Pancreas (tissue), 10 donors: ENCODE results near the gene WDR77. TPM values are rescaled to one million over a fixed set of nuclear protein-coding genes. Genes with fewer than 3 reads are reported as not detected.

Experiments
- ATAC-seq, 4 donors: fragments of 200-7000 bp; cut with Tn5 transposase; one replicate each; pipeline versions ENCODE4 v1.8.0 to v1.9.1; 2020; ENCODE audit warnings: mild to moderate bottlenecking in 4 of 4, moderate library complexity in 4 of 4
- DNase-seq, 6 donors: peaks; one replicate each; pipeline ENCODE4 v3.0.0-alpha.2; 2020
- FAIRE-seq: peaks from 2 replicates; lab custom pipeline; 2012; peaks lifted over from hg19 to GRCh38; lab: Jason Lieb, UNC
- H3K27ac ChIP-seq, 4 donors: fragments of 200-600 bp; sonication (generic); 1 replicate in 3 of 4; 2 replicates in 1 of 4; pipeline versions ENCODE4 v1.5.0 to v1.8.0; 2020
- H3K27me3 ChIP-seq, 4 donors: fragments of 200-600 bp; one replicate each; pipeline ENCODE4 v1.8.0; 2021
- H3K36me3 ChIP-seq, 3 donors: fragments of 200-600 bp; sonication (generic) in 1 of 3; one replicate each; pipeline versions ENCODE4 v1.5.0 to v1.8.0; 2020 to 2021
- H3K4me1 ChIP-seq, 3 donors: fragments of 200-600 bp; one replicate each; pipeline ENCODE4 v1.8.0; 2021
- H3K4me3 ChIP-seq, 4 donors: fragments of 200-600 bp; sonication (generic) in 2 of 4; one replicate each; pipeline versions ENCODE4 v1.5.0 to v1.8.0; 2020 to 2021
- H3K9me3 ChIP-seq, 4 donors: fragments of 200-600 bp; one replicate each; pipeline ENCODE4 v1.8.0; 2021
- WGBS, 2 donors: extraction: QIAGEN DNeasy Blood & Tissue Kit; methylation state at CpG; one replicate each; pipeline ENCODE4 v1.1.7; 2013; 5-methylcytosine and 5-hydroxymethylcytosine counted together
- intact Hi-C, 3 donors: fragments of 100-400 bp; cut with DNase I; formaldehyde crosslinking; loops; one replicate each; pipeline versions ENCODE4 v1.11.1 to v1.14.2; 2022
- polyA plus RNA-seq, 2 donors: library from polyadenylated mRNA; stranded (reverse); fragments of 200-250 nt; gene quantifications; one replicate each; pipeline ENCODE4 v1.2.3, GENCODE V29; 2013
- total RNA-seq, 6 donors: library from RNA; stranded (reverse); fragmentation: NEBNext Ultra II Directional in 4 of 6; extraction: Animal tissue kit (Norgen Biotek cat#: 25700) in 4 of 6; gene quantifications; one replicate each; pipeline versions ENCODE4 v1.2.1 to v1.2.4, GENCODE V29; 2021 to 2023
- TF ChIP-seq, protein P1 (sequence below), 4 donors: fragments of 200-600 bp; sonication (generic) in 3 of 4; IDR thresholded peaks; one replicate each; pipeline versions ENCODE4 v1.5.0 to v1.8.0; 2021; ENCODE audit warnings: antibody characterized with exemption in 4 of 4
- donor health status: healthy with polysubstance abuse.
- donor health status: DM: no; HTN: no; CAD: no; lungs with moderate emphysema.
- donor health status: DM: no; HTN: no; CAD: no.
- donor health status: control.
- donor health status: control.
- donor health status: Bipolar disorder and iron deficiency.
- donor health status: DM: yes; HTN: yes; CAD: no.
- donor health status: DM: no; HTN: no; CAD: no.
- donor health status: DM: no; HTN: no; CAD: no.
- donor health status: DM: yes; HTN: yes; CAD: no.

WDR77 gene
- total and polyA plus RNA-seq, 8 donors, result 4.8 to 15.2 (median 10.1) TPM

DNA sequence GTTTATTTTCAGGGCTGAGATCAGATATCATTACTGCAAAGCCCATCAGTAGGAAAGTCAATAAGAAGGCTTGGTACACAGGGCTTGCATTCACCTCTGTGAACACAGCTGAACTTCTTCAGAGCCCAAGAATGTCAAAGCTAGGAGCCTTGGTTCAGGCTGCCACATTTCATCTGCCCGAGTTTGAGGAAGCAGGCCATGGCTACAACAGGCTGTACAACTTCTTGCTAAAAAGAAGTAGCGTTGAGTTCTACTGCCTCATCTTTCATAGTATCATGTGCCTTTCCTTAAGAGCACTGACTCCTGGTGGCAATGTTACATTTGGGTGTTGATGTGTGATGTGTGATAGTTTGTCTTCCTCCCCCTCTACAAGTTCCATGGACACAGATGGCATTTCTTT lies 34.8 kb upstream of the WDR77 start:
- 74 to 83% methylated on average over 2 of the region's 2 CpGs for WGBS, 2 donors
- FAIRE-seq (no peak), DNase-seq (no peak), ATAC-seq (no peak)
- no peaks in the 10 kb centered on the region for H3K27me3 ChIP-seq
- no peak overlapping the region for H3K27ac ChIP-seq
- intact Hi-C loops, result loop anchor here in 1 of 3 donors (10.0 kb wide), 1 partner anchor 291 kb away; no protein-coding TSS in a partner anchor
- TF ChIP-seq, protein P1, sequence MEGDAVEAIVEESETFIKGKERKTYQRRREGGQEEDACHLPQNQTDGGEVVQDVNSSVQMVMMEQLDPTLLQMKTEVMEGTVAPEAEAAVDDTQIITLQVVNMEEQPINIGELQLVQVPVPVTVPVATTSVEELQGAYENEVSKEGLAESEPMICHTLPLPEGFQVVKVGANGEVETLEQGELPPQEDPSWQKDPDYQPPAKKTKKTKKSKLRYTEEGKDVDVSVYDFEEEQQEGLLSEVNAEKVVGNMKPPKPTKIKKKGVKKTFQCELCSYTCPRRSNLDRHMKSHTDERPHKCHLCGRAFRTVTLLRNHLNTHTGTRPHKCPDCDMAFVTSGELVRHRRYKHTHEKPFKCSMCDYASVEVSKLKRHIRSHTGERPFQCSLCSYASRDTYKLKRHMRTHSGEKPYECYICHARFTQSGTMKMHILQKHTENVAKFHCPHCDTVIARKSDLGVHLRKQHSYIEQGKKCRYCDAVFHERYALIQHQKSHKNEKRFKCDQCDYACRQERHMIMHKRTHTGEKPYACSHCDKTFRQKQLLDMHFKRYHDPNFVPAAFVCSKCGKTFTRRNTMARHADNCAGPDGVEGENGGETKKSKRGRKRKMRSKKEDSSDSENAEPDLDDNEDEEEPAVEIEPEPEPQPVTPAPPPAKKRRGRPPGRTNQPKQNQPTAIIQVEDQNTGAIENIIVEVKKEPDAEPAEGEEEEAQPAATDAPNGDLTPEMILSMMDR (IDR thresholded peaks at IDR 0.05), result no peak
- H3K4me3 ChIP-seq, result no peak overlapping the region
- no peaks in the 10 kb centered on the region for H3K36me3 ChIP-seq
- H3K4me1 ChIP-seq, result no peaks in the 10 kb centered on the region
- H3K9me3 ChIP-seq, result no peaks in the 10 kb centered on the region

DNA sequence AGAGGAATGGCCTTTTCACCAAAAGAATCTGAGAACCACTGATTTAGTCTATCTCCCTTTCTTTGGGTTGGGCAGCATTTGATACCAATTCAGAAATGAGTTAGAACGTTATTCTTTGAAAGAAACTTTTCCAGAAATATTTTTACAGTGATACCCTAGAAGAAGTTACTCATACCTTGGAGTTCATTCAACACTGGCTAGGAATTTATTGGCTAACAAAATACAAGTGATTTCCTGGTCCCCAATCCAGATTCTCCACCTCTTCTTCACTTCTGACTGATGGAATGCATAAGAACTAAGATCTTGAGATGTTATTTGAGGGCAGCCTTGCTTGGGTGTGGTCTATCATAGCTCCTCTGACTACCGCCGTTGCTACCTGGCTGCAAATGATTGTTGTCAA lies 34.1 kb upstream of the WDR77 start:
- TF ChIP-seq, protein P1 (IDR thresholded peaks at IDR 0.05), result no peak
- no peak for DNase-seq
- no peaks in the 10 kb centered on the region for H3K36me3 ChIP-seq
- intact Hi-C loops, result loop anchor here in 1 of 3 donors (10.0 kb wide), 1 partner anchor 292 kb away; no protein-coding TSS in a partner anchor
- H3K27me3 ChIP-seq, result no peaks in the 10 kb centered on the region
- no peaks in the 10 kb centered on the region for H3K9me3 ChIP-seq
- WGBS, 2 donors, result 36 to 55% methylated on average over 3 of the region's 3 CpGs
- no peaks in the 10 kb centered on the region for H3K4me1 ChIP-seq
- H3K27ac ChIP-seq, result no peak overlapping the region
- ATAC-seq, result no peak
- no peak overlapping the region for H3K4me3 ChIP-seq
- no peak for FAIRE-seq

DNA sequence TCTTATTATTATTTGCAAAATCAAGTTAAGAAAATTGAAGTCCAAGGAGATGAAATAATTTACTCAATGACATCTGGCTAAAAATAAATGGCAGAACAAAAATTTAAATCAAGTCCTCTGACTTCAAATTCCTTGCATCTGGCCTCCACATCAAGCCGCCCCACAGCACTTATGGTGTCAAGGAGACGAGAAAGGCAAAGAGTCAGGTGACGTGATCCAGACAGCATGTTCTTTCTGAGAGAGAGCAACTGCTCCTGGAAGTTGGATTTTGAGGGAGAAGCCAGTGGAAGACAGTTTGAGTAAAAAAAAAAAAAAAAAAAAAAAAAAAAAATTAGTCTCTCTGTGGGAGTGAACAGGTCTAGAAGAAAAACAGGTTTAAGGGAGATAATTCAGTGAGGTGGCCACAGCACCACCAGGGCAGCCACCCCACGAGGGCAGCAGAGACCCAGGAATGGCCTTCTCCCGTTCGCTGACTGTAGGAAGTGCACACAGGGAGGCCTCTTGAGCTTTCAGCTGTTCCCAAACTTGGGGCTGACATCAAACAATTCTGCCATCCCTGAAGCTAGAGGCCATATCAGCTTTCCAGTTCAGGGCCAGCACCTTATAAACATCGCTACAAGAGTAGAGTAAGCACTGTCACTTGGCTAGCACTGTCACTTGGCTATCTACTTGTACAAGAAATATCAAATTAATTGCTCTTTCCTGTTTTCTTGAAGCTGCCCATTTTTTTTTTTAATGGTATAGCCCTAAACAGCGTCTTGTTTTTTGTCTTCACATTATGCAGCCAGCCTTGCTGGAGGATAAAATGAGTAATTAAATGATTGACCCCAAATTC lies 32.5 kb upstream of the WDR77 start:
- no peak overlapping the region for H3K4me3 ChIP-seq
- H3K4me1 ChIP-seq, result no peaks in the 10 kb centered on the region
- H3K27me3 ChIP-seq, result no peaks in the 10 kb centered on the region
- peak; percentile 82 to 99 (median 98) for ATAC-seq
- no peaks in the 10 kb centered on the region for H3K36me3 ChIP-seq
- peak in 5 of 6 donors; percentile 22 to 73 (median 58) for DNase-seq
- 47 to 49% methylated on average over 8 of the region's 8 CpGs for WGBS, 2 donors
- H3K9me3 ChIP-seq, result no peaks in the 10 kb centered on the region
- H3K27ac ChIP-seq, result no peak overlapping the region
- TF ChIP-seq, protein P1 (IDR thresholded peaks at IDR 0.05), result peak in 3 of 4 donors; percentile 31 to 47 (median 34)
- no peak for FAIRE-seq
- intact Hi-C loops, result loop anchor here in 1 of 3 donors (10.0 kb wide), 1 partner anchor 293 kb away; no protein-coding TSS in a partner anchor

DNA sequence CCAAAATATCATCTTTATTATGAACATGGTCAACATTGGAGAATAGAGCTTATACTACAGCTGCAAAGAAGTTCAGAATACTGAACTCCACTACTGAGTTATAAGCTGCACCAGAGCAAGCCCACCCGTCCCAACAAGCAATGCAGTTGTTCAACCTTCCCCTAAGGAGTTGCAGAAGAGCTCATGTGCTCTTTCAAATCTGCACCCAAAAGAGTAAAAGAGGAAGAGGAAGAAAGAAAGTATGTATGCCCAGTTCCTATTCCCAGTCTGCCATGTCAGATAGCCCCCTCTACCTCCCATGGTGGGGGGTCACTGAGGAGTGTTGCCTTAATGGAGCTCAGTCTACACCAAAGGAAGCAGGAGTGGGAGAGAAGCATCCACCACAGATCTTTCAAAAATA lies 31.6 kb upstream of the WDR77 start:
- WGBS, 2 donors, result 52 to 74% methylated on average over 1 of the region's 1 CpG
- no peaks in the 10 kb centered on the region for H3K27me3 ChIP-seq
- no peak overlapping the region for H3K4me3 ChIP-seq
- H3K36me3 ChIP-seq, result no peaks in the 10 kb centered on the region
- TF ChIP-seq, protein P1 (IDR thresholded peaks at IDR 0.05), result no peak
- no peaks in the 10 kb centered on the region for H3K4me1 ChIP-seq
- no peak for FAIRE-seq
- intact Hi-C loops, result loop anchor here in 1 of 3 donors (10.0 kb wide), 1 partner anchor 294 kb away; no protein-coding TSS in a partner anchor
- H3K9me3 ChIP-seq, result no peaks in the 10 kb centered on the region
- H3K27ac ChIP-seq, result no peak overlapping the region
- DNase-seq, result no peak
- no peak for ATAC-seq
